AG04450 (cell line): ENCODE measurements around the gene TFCP2L1. TPM values are rescaled to one million over a fixed set of nuclear protein-coding genes. Genes with fewer than 3 reads are reported as not detected.

ENCODE experiments used
- CTCF ChIA-PET: fragments of 300-600, 350-600 bp; formaldehyde crosslinking; extraction: SDS; loops from one replicate; lab custom pipeline; 2022; ENCODE audit warnings: antibody characterized with exemption, inconsistent platforms; lab: Charles Lee
- POLR2A ChIA-PET: fragments of 350-600 bp; formaldehyde crosslinking; extraction: SDS; loops from one replicate; lab custom pipeline; 2021; ENCODE audit warnings: antibody characterized with exemption, inconsistent platforms; lab: Yijun Ruan, JAX
- DNase-seq: peaks from one replicate; pipeline ENCODE4 v3.0.0-alpha.2; 2011; ENCODE audit warnings: low read depth, low spot score
- H3K27ac ChIP-seq: one replicate; pipeline ENCODE4 v1.5.1; 2012; ENCODE audit warnings: low read depth, low read length, control low read depth
- H3K27me3 ChIP-seq: one replicate; pipeline ENCODE4 v1.6.0; 2012; ENCODE audit warnings: low read length; ENCODE audit not compliant: control insufficient read depth, insufficient read depth
- H3K4me3 ChIP-seq: 2 replicates; pipeline ENCODE4 v1.5.1; 2011; ENCODE audit warnings: mild to moderate bottlenecking, low read depth, low read length, control low read depth
- H3K9me3 ChIP-seq: 2 replicates; pipeline ENCODE4 v1.5.1; 2012; ENCODE audit warnings: low read length; ENCODE audit not compliant: control insufficient read depth, insufficient read depth
- CTCF ChIP-seq: IDR thresholded peaks from 2 replicates; pipeline ENCODE4 v1.5.1; 2011; ENCODE audit warnings: low read depth, low read length, control low read depth, inconsistent platforms
- polyA plus RNA-seq: library from polyadenylated mRNA; depleted of rRNA; stranded (reverse); fragments of >200 nt; gene quantifications from 2 replicates; pipeline ENCODE4 v1.2.3, GENCODE V29; 2011

Gene TFCP2L1
- polyA plus RNA-seq, 1 experiment, result not detected

- ChIA-PET CTCF (no interaction called here), POLR2A (no interaction called here)
- Histone ChIP-seq H3K9me3 (no peaks in the 10 kb centered on the region), H3K4me3 (no peak overlapping the region), H3K27ac (no peak overlapping the region), H3K27me3 (peaks cover 8% of the 10 kb centered on the region)
- TF ChIP-seq CTCF, result no peak
- DNase-seq, result no peak
Observed at GRCh38 chr2:121329786-121330185, 44.8 kb upstream of the TFCP2L1 start.

- DNase-seq, result no peak
- Histone ChIP-seq H3K27ac (no peak overlapping the region), H3K27me3 (peaks cover 8% of the 10 kb centered on the region), H3K9me3 (no peaks in the 10 kb centered on the region), H3K4me3 (no peak overlapping the region)
- TF ChIP-seq CTCF, result no peak
- POLR2A ChIA-PET, result no interaction called here
- CTCF ChIA-PET, result no interaction called here
Observed at GRCh38 chr2:121326628-121327027, 41.6 kb upstream of the TFCP2L1 start.

DNA sequence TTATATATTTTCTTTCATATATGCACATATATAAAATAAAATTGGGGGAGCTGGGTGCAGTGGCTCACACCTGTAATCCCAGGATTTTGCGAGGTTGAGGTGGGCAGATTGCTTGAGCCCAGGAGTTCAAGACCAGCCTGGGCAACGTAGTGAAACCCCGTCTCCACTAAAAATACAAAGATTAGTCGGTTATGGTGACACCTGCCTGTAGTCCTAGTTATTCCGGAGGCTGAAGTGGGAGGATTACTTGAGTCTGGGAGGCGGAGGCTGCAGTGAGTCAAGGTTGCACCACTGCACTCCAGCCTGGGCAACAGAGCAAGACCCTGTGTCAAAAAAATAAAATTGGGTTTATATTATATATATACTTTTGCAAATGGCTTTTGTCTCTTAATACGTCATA is 39.6 kb upstream of the TFCP2L1 start:
- CTCF ChIA-PET, result no interaction called here
- H3K27me3 ChIP-seq, result peaks cover 11% of the 10 kb centered on the region
- TF ChIP-seq CTCF, result no peak
- POLR2A ChIA-PET, result no interaction called here
- no peaks in the 10 kb centered on the region for H3K9me3 ChIP-seq
- no peak overlapping the region for H3K27ac ChIP-seq
- H3K4me3 ChIP-seq, result no peak overlapping the region
- no peak for DNase-seq

DNA sequence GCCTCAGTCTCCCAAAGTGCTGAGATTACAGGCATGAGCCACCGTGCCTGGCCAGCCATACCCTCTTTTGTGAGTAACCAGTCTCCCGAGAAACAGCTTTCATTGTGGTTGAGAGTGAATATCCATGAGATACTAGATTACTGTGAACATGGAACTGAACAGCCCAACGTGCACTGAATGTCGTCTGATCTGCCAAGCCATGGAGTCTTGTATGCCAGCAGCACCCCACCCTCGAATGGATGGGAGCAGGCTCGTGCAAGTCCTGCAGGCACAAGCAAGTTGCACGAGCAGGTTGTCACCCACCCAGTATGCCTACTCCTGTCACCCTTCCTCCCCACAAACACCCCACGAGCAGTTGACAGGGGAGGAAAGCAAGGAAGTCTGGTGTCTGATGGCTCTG is 36.5 kb upstream of the TFCP2L1 start:
- peaks cover 9% of the 10 kb centered on the region for H3K27me3 ChIP-seq
- no peak for DNase-seq
- ChIA-PET POLR2A (no interaction called here), CTCF (interaction anchor here (0.8 to 1.0 kb wide), 2 partner anchors 193 to 226 kb away, joined by 3 read pairs; no protein-coding TSS in a partner anchor)
- no peak for TF ChIP-seq CTCF
- no peaks in the 10 kb centered on the region for H3K9me3 ChIP-seq
- H3K27ac ChIP-seq, result no peak overlapping the region
- H3K4me3 ChIP-seq, result no peak overlapping the region

GRCh38 chr2:121319941-121320340 is 34.9 kb upstream of the TFCP2L1 start:
- ChIA-PET CTCF (interaction anchor here (1.5 kb wide), 1 partner anchor 22 kb away, joined by 3 read pairs; no protein-coding TSS in a partner anchor), POLR2A (no interaction called here)
- Histone ChIP-seq H3K9me3 (no peaks in the 10 kb centered on the region), H3K27me3 (peaks cover 6% of the 10 kb centered on the region), H3K27ac (no peak overlapping the region), H3K4me3 (no peak overlapping the region)
- no peak for TF ChIP-seq CTCF
- no peak for DNase-seq
